Mucosa of descending colon (tissue), 3 donors: ENCODE data around the gene A2M. TPM values are rescaled to one million over a fixed set of nuclear protein-coding genes. Genes with fewer than 3 reads are reported as not detected.
"Not testable (repeated sequence)": the region's sequence is repeated elsewhere in the genome, so short reads cannot be mapped to it uniquely, and the experiment has no call there.

Experiments
- ATAC-seq: fragments of 200-7000 bp; cut with Tn5 transposase; one replicate; pipeline ENCODE4 v1.9.1; 2020; ENCODE audit warnings: mild to moderate bottlenecking, moderate library complexity
- DNase-seq, 3 donors: peaks; one replicate each; pipeline ENCODE4 v3.0.0-alpha.2; 2020
- H3K36me3 ChIP-seq: fragments of 200-600 bp; one replicate; pipeline ENCODE4 v1.8.0; 2021; ENCODE audit warnings: low read depth, mild to moderate bottlenecking
- H3K4me1 ChIP-seq: fragments of 200-600 bp; one replicate; pipeline ENCODE4 v1.8.0; 2021; ENCODE audit warnings: low read depth, mild to moderate bottlenecking
- H3K4me3 ChIP-seq: fragments of 200-600 bp; one replicate; pipeline ENCODE4 v1.8.0; 2021; ENCODE audit warnings: mild to moderate bottlenecking
- H3K9me3 ChIP-seq: fragments of 200-600 bp; one replicate; pipeline ENCODE4 v1.8.0; 2021; ENCODE audit warnings: mild to moderate bottlenecking
- intact Hi-C, 2 donors: fragments of 100-400 bp; cut with DNase I in 1 of 2; cut with micrococcal nuclease in 1 of 2; formaldehyde crosslinking; loops; one replicate each; pipeline versions ENCODE4 v1.11.0 to v1.11.1; 2022; cut with DNase I, micrococcal nuclease
- total RNA-seq, 3 donors: library from RNA; stranded (reverse); fragmentation: NEBNext Ultra II Directional in 2 of 3; extraction: Animal tissue kit (Norgen Biotek cat#: 25700) in 2 of 3; gene quantifications; one replicate each; pipeline versions ENCODE4 v1.2.1 to v1.2.4, GENCODE V29; 2021 to 2023
- TF ChIP-seq, protein P1 (sequence below): fragments of 200-600 bp; IDR thresholded peaks from one replicate; pipeline ENCODE4 v1.8.0; 2022; ENCODE audit warnings: antibody characterized with exemption, mild to moderate bottlenecking
- donor health status: DM: no; HTN: no; CAD: no; lungs with moderate emphysema.
- donor health status: DM: no; HTN: no; CAD: no.
- donor health status: DM: no; HTN: yes; CAD: no.

Gene A2M
- total RNA-seq, 3 donors from 2014 or later: 83.5 to 223 (median 165) TPM

DNA sequence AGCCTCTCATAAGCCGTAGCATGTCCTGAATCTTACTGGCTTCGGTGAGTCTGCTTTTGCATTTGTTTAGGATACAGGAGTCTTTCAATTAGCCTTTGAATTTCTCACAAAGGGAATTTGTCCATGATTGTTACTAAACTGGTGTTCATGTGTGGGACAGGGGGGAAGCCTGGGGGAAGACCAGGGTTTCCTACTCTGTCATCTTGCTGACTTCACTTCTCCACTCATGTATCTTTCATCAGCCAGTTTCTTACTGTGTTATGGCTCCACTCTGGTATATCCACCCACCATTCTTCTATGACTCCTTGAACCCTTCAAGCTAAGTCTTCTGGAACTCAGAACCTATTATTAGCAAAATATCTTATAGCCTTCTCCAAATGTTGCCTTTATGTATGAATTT, 31.7 kb upstream of the A2M start:
- Histone ChIP-seq H3K4me3 (no peak overlapping the region), H3K9me3 (no peaks in the 10 kb centered on the region), H3K4me1 (no peaks in the 10 kb centered on the region), H3K36me3 (no peaks in the 10 kb centered on the region)
- intact Hi-C loops: no loop called here
- TF ChIP-seq, protein P1, sequence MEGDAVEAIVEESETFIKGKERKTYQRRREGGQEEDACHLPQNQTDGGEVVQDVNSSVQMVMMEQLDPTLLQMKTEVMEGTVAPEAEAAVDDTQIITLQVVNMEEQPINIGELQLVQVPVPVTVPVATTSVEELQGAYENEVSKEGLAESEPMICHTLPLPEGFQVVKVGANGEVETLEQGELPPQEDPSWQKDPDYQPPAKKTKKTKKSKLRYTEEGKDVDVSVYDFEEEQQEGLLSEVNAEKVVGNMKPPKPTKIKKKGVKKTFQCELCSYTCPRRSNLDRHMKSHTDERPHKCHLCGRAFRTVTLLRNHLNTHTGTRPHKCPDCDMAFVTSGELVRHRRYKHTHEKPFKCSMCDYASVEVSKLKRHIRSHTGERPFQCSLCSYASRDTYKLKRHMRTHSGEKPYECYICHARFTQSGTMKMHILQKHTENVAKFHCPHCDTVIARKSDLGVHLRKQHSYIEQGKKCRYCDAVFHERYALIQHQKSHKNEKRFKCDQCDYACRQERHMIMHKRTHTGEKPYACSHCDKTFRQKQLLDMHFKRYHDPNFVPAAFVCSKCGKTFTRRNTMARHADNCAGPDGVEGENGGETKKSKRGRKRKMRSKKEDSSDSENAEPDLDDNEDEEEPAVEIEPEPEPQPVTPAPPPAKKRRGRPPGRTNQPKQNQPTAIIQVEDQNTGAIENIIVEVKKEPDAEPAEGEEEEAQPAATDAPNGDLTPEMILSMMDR: no peak
- no peak for DNase-seq
- ATAC-seq: no peak

DNA sequence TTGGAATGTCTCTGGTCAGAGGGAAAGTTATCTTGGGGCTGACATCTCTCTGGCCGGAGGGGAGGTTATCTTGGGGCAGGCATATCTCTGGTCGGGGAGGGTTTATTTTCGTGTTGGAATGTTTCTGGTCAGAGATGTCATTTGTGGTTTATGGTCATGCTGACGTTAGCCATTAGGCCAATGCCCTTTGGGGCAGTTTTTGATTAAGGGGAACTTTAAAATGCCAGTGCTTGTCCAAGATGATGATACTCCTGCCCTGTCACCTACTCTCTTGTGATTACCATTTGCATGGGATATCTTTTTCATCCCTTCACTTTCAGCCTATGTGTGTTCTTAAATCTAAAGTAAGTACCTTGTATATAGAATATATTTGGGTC, 29.0 kb upstream of the A2M start:
- TF ChIP-seq, protein P1: no peak
- intact Hi-C loops: no loop called here
- no peak for DNase-seq
- no peaks in the 10 kb centered on the region for H3K4me1 ChIP-seq
- H3K9me3 ChIP-seq: no peaks in the 10 kb centered on the region
- H3K4me3 ChIP-seq: no peak overlapping the region
- no peaks in the 10 kb centered on the region for H3K36me3 ChIP-seq
- no peak for ATAC-seq

DNA sequence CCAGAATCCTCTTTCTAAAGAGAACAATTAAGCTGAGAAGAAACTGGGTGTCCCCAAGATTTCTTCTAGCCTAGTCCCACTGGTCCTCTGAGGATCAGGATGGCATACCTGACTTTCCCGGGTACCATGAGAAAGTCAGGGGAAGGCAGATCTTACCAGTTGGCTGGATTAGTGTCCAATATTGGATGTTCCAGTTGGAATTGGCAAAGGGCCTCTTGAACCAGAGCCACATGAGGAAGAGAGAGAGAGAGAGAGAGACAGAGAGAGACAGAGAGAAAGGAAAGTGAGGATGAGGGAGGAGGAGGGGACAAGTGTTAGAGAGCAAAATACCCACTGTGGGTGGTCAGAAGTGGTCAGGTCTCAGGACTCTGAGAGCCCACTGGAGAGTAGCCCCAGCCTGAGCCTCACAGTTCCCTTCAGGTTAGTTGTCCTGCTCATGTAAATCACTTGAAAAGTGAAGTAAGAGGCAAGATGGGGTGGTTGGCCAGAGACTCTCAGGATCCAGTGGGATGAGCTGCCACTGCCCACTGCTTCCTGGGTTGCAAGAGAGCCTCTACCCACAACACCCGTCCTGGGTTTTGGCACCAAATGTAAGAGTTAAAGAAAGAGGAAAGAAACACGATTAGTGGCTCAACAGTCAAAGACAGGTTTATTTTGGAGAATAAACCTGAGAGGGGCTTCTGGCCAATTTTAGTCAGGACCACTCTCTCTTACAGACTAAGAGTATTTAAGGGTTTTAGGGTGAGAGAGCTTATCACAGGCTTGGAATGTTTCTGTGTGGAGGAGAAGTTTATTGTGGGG, 28.4 kb upstream of the A2M start:
- H3K4me3 ChIP-seq: no peak overlapping the region
- DNase-seq: no peak
- no peaks in the 10 kb centered on the region for H3K36me3 ChIP-seq
- ATAC-seq: no peak
- TF ChIP-seq, protein P1: no peak
- no peaks in the 10 kb centered on the region for H3K9me3 ChIP-seq
- no peaks in the 10 kb centered on the region for H3K4me1 ChIP-seq
- intact Hi-C loops: no loop called here

DNA sequence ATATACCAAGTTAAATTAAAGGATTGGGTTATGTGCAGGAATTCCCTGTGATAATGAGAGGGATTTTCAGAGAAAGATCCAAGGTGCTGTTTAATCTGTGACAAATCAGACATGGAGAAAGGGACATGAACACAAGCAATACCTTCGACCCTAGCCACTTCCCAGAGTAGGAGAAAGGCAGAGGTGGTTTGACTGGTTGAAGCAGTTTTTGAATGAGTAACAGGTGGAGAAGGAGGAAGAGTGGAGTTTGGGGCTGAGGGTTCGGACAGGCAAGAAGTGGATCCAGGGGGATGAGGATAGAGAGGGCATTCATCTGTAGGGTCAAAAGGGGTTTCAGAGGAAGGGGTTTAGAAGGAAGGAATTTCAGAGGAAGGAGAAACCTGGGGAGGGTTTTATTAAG, 27.4 kb upstream of the A2M start:
- Histone ChIP-seq H3K4me1 (no peaks in the 10 kb centered on the region), H3K4me3 (no peak overlapping the region), H3K36me3 (no peaks in the 10 kb centered on the region), H3K9me3 (no peaks in the 10 kb centered on the region)
- TF ChIP-seq, protein P1: no peak
- no peak for DNase-seq
- no peak for ATAC-seq
- intact Hi-C loops: no loop called here

DNA sequence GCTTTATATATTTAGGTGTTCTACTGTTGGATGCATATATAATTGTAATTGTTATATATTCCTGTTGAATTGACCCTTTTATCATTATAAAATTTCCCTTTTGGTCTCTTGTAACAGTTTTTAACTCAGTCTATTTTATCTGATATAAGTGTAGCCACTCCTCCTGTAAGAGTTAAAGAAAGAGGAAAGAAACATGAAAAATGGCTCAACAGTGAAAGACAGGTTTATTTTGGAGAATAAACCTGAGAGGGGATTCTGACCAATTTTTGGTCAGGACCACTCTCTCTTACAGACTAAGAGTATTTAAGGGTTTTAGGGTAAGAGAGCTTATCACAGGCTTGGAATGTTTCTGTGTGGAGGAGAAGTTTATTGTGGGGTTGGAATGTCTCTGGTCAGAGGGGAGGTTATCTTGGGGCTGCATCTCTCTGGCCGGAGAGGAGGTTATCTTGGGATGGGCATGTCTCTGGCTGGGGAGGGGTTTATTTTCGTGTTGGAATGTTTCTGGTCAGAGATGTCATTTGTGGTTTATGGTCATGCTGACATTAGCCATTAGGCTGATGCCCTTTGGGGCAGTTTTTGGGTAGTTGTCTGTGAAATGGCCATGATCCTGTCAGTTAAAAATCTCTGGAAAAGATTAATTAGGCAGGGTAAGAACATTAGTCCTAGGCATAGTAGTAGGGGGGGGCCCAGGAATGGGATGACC, 24.0 kb upstream of the A2M start:
- H3K9me3 ChIP-seq, DNase-seq, ATAC-seq, H3K36me3 ChIP-seq, H3K4me3 ChIP-seq, H3K4me1 ChIP-seq, intact Hi-C loops: not testable (repeated sequence)

DNA sequence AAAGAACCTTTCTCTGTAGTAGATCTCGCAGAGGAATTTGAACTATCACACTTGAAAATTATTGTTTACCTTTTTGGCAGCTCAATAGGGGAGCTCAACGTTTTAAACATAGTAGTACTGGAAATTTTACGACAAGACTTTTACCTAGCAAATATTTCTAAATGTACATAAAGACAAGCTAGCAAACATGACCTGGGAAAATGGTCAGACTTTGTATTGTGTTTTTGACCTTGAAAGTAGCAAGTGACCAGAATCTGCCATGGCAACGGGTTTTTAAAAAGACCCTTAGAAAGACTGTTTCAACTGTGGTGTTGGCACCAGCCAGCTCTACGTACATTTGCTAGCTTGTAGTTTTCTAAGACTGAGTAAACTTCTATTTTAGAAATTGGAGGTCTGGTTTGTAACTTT, 20.2 kb upstream of the A2M start:
- no peaks in the 10 kb centered on the region for H3K36me3 ChIP-seq
- ATAC-seq: no peak

More for the DNA sequence above, 20.2 kb upstream of the A2M start:
- intact Hi-C loops: no loop called here
- Histone ChIP-seq H3K4me3 (no peak overlapping the region), H3K4me1 (no peaks in the 10 kb centered on the region), H3K9me3 (no peaks in the 10 kb centered on the region)
- DNase-seq: no peak
- TF ChIP-seq, protein P1: no peak
